Measurements from ENCODE around the gene USP15.
"Not testable (repeated sequence)": the region's sequence is repeated elsewhere in the genome, so short reads cannot be mapped to it uniquely, and the experiment has no call there.

DNA sequence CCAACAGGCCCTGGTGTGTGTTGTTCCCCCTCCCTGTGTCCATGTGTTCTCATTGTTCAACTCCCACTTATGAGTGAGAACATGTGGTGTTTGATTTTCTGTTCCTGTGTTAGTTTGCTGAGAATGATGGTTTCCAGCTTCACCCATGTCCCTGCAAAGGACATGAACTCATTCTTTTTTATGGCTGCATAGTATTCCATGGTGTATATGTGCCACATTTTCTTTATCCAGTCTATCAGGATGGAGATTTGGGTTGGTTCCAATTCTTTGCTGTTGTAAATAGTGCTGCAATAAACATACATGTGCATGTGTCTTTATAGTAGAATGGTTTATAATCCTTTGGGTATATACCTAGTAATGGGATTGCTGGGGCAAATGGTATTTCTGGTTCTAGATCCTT, 77.4 kb downstream of the USP15 start:
- not testable (repeated sequence) for TF ChIP-seq POLR2AphosphoS5 (IDR thresholded peaks at IDR 0.05); CTCF (IDR thresholded peaks at IDR 0.05); POLR2A (IDR thresholded peaks at IDR 0.05); EP300 (IDR thresholded peaks at IDR 0.05; ENCODE audit: low read depth)

Data from transverse colon (tissue), 4 donors.